Measurements from ENCODE around the gene ZPBP2. TPM values are rescaled to one million over a fixed set of nuclear protein-coding genes. Genes with fewer than 3 reads are reported as not detected.

The ZPBP2 gene
- total and polyA plus RNA-seq, 9 of the 15 experiments (the other 6 are each of a cell fraction or from before 2014, with no cell fraction given), result not detected

GRCh38 chr17:39863918-39864746, 3.9 kb upstream of the ZPBP2 start, which contains the start of gene IKZF3 (continued):
- peak; percentile 49; the same call in 1 of the 2 replicates for TF ChIP-seq REST (IDR thresholded peaks at IDR 0.05; ENCODE audit: borderline replicate concordance)
- no peak for TF ChIP-seq REST (CRISPR knock-in tag; IDR thresholded peaks at IDR 0.05; ENCODE audit: low read depth)
- TF ChIP-seq ZMIZ1 (IDR thresholded peaks at IDR 0.05; ENCODE audit: low read depth in 2 of 2, low read length in 2 of 2), result no peak
- TF ChIP-seq RREB1 (CRISPR knock-in tag; IDR thresholded peaks at IDR 0.05), result no peak
- no peak for TF ChIP-seq MLLT1 (IDR thresholded peaks at IDR 0.05)
- no peak for TF ChIP-seq TGIF2 (CRISPR knock-in tag; IDR thresholded peaks at IDR 0.05)

Data from K562 (cell line).